ENCODE results near the gene PCBP4. TPM values are rescaled to one million over a fixed set of nuclear protein-coding genes. Genes with fewer than 3 reads are reported as not detected.

PCBP4 gene
- total and polyA plus RNA-seq, 8 donors: 29.7 to 58.0 (median 45.6) TPM

- peaks cover 17 to 40% of the 10 kb centered on the region in 2 donors for H3K4me1 ChIP-seq
- H3K27me3 ChIP-seq: no peaks in the 10 kb centered on the region
- H3K36me3 ChIP-seq: no peaks in the 10 kb centered on the region
- no peaks in the 10 kb centered on the region for H3K9me3 ChIP-seq
- H3K27ac ChIP-seq: peak overlapping the region in 1 of 2 donors; percentile 88
- ATAC-seq: no peak
- peak overlapping the region; percentile 76 to 94 for H3K4me3 ChIP-seq
- DNase-seq: peak; percentile 44 to 87 (median 82)
- intact Hi-C loops (cut with DNase I): no loop called here
- no peak for TF ChIP-seq CTCF (IDR thresholded peaks at IDR 0.05)
Measured at GRCh38 chr3:51975852-51976549, 8.7 kb upstream of the PCBP4 start.

DNA sequence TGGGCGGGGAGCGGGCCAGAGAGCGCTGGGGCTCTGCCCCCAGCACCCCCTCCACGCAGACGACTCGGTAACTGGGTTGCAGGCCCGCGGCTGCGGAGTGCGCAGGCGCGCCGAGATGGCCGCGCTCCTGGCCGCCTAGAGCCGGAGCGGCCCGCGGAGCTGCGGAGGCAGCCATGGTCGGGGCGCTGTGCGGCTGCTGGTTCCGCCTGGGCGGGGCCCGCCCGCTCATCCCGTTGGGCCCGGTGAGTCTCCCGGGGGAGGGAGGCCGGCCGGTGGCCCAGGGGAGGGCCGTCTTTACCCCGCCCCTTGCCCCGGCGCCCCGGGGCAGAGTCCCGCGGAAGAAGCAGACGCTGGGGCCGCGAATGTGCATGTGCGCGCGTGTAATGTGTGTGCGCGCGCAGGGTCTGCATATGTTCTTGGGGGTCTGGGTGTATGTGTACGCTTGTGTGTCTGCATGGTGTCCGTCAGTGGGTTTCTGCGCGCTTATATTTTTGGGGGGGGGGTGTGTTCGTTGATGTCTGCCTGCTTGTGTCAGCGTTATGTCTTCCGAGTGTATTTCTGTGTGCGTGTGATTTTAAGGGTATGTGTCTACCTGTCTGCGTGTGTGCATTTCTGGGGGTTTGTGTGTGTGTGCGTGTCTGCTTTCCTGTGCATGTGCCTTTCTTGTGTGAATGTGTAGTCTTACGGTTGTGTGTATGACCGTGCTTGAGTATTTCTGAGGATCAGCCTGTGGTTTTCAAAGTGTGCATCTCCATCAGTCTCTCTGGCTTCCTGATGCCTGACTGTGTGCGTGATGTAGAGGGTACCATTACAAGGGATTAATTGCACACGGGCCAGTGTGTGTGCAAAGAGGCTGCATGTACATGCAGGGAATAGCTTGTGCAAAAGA, 8.0 kb upstream of the PCBP4 start, which contains the start of gene ABHD14A:
Gene ABHD14A (plus strand): TSS at position 102 of the 889 bp plus-strand sequence. CDS start 72 bp downstream, at position 174.
- DNase-seq (peak; percentile 64 to 95 (median 76)), ATAC-seq (peak; percentile 75)
- Histone ChIP-seq H3K4me1 (peaks cover 17 to 40% of the 10 kb centered on the region in 2 donors), H3K9me3 (no peaks in the 10 kb centered on the region), H3K36me3 (no peaks in the 10 kb centered on the region), H3K27ac (peak within 1 kb of the TSS; percentile 88 to 91), H3K4me3 (peak within 1 kb of the TSS; percentile 76 to 94), H3K27me3 (no peaks in the 10 kb centered on the region)
- TF ChIP-seq CTCF (IDR thresholded peaks at IDR 0.05): no peak
- intact Hi-C loops (cut with DNase I): no loop called here

GRCh38 chr3:51974277-51974962, 7.2 kb upstream of the PCBP4 start:
- H3K4me1 ChIP-seq: peaks cover 17 to 40% of the 10 kb centered on the region in 2 donors
- ATAC-seq (peak; percentile 29), DNase-seq (peak in 2 of 4 donors; percentile 51 to 84)
- peak; percentile 10 to 48 for TF ChIP-seq CTCF (IDR thresholded peaks at IDR 0.05)
- H3K27ac ChIP-seq: peak overlapping the region; percentile 88 to 91
- intact Hi-C loops (cut with DNase I): no loop called here
- H3K9me3 ChIP-seq: no peaks in the 10 kb centered on the region
- H3K27me3 ChIP-seq: no peaks in the 10 kb centered on the region
- peak overlapping the region; percentile 76 to 94 for H3K4me3 ChIP-seq
- H3K36me3 ChIP-seq: no peaks in the 10 kb centered on the region

DNA sequence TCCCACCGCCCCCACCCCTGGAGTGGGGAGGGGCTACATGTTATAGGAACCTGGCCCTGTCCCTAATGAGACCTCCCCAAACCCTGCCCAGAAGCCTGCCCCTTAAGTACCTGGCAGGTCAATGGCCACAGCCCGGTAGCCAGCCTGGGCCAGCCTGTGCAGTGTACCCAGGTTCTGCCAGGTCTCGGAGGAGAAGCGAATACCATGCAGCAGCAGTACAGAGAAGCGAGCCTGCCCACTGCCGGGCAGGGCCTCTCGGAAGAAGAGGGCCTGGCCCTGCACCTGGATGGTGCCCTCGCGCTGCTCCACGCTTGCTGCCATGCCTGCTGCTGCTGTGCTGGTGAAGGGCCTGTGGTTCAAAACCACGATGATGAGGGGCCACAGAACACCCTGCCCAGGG, 4.1 kb upstream of the PCBP4 start:
- Histone ChIP-seq H3K27ac (no peak overlapping the region), H3K4me3 (no peak overlapping the region), H3K4me1 (peaks cover 22 to 59% of the 10 kb centered on the region in 2 donors), H3K36me3 (no peaks in the 10 kb centered on the region), H3K9me3 (no peaks in the 10 kb centered on the region), H3K27me3 (peaks cover 0 to 21% of the 10 kb centered on the region in 2 donors)
- peak in 1 of 4 donors; percentile 62 for DNase-seq
- intact Hi-C loops (cut with DNase I): no loop called here
- no peak for ATAC-seq
- no peak for TF ChIP-seq CTCF (IDR thresholded peaks at IDR 0.05)

Data from left lung (tissue), 10 donors.